Measurements from ENCODE around the gene KCTD21. TPM values are rescaled to one million over a fixed set of nuclear protein-coding genes. Genes with fewer than 3 reads are reported as not detected.

KCTD21 gene
- total RNA-seq, 1 experiment from 2014 or later: 9.7 TPM

DNA sequence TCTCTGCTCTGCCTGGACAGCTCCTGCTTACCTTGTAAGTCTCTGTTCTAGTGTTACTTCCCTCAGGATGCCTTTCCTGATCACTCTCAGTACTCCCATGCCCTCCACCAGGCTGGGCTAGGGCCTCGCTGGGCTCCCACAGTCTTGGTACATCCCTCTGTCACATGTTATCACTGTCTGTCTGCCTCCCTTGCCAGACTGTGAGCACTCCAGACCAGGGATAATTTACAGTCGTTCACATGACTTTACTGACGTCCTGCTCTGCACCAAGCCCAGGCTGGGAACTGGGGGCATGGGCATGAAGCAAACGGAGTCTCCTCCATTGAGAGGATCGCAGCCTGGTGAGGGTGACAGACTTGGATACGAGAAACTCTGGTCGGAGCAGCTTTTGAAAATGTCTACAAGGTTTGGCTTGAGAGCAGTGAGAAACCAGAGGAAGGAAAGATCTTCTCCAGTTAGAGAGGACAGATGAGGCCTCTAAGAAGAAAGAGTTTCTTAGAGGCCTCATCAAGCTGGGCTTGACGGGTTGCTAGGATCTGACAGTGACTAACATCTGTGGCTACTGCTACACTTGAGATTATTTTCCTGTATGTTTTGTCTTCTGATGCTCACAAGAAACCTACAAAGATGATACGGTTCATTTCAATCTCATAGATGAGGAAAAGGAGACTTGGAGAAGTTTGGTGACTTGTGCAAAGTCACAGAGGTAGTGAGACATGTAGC is 12.8 kb upstream of the KCTD21 start:
- ATAC-seq (no peak), DNase-seq (ENCODE audit: low read depth, low spot score) (no peak)
- no peaks in the 10 kb centered on the region for H3K9me3 ChIP-seq (ENCODE audit: control insufficient read depth, insufficient read depth, low read depth, low read length)
- no peaks in the 10 kb centered on the region for H3K4me1 ChIP-seq (ENCODE audit: control insufficient read depth, insufficient read depth, low read length)
- POLR2A ChIA-PET: no interaction called here
- no peak overlapping the region for H3K27ac ChIP-seq (ENCODE audit: low read length)
- H3K36me3 ChIP-seq (ENCODE audit: control insufficient read depth, insufficient read depth, low read length): no peaks in the 10 kb centered on the region
- H3K27me3 ChIP-seq (ENCODE audit: control insufficient read depth, insufficient read depth, low read length): no peaks in the 10 kb centered on the region
- no peak for TF ChIP-seq TCF7L2 (IDR thresholded peaks at IDR 0.05; ENCODE audit: low read depth, low read length)
- TF ChIP-seq SIN3A (IDR thresholded peaks at IDR 0.05; ENCODE audit: borderline replicate concordance, insufficient read depth, low read depth, low read length): no peak
- TF ChIP-seq POLR2AphosphoS5 (IDR thresholded peaks at IDR 0.05; ENCODE audit: low read depth, low read length): no peak
- TF ChIP-seq, protein P1, sequence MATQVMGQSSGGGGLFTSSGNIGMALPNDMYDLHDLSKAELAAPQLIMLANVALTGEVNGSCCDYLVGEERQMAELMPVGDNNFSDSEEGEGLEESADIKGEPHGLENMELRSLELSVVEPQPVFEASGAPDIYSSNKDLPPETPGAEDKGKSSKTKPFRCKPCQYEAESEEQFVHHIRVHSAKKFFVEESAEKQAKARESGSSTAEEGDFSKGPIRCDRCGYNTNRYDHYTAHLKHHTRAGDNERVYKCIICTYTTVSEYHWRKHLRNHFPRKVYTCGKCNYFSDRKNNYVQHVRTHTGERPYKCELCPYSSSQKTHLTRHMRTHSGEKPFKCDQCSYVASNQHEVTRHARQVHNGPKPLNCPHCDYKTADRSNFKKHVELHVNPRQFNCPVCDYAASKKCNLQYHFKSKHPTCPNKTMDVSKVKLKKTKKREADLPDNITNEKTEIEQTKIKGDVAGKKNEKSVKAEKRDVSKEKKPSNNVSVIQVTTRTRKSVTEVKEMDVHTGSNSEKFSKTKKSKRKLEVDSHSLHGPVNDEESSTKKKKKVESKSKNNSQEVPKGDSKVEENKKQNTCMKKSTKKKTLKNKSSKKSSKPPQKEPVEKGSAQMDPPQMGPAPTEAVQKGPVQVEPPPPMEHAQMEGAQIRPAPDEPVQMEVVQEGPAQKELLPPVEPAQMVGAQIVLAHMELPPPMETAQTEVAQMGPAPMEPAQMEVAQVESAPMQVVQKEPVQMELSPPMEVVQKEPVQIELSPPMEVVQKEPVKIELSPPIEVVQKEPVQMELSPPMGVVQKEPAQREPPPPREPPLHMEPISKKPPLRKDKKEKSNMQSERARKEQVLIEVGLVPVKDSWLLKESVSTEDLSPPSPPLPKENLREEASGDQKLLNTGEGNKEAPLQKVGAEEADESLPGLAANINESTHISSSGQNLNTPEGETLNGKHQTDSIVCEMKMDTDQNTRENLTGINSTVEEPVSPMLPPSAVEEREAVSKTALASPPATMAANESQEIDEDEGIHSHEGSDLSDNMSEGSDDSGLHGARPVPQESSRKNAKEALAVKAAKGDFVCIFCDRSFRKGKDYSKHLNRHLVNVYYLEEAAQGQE (IDR thresholded peaks at IDR 0.05; ENCODE audit: insufficient read depth in 1 of 2, low read depth in 2 of 2, low read length in 1 of 2): no peak
- TF ChIP-seq, protein P2, sequence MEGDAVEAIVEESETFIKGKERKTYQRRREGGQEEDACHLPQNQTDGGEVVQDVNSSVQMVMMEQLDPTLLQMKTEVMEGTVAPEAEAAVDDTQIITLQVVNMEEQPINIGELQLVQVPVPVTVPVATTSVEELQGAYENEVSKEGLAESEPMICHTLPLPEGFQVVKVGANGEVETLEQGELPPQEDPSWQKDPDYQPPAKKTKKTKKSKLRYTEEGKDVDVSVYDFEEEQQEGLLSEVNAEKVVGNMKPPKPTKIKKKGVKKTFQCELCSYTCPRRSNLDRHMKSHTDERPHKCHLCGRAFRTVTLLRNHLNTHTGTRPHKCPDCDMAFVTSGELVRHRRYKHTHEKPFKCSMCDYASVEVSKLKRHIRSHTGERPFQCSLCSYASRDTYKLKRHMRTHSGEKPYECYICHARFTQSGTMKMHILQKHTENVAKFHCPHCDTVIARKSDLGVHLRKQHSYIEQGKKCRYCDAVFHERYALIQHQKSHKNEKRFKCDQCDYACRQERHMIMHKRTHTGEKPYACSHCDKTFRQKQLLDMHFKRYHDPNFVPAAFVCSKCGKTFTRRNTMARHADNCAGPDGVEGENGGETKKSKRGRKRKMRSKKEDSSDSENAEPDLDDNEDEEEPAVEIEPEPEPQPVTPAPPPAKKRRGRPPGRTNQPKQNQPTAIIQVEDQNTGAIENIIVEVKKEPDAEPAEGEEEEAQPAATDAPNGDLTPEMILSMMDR (IDR thresholded peaks at IDR 0.05): no peak
- in situ Hi-C loops (cut with HindIII; ENCODE audit: low pct_unique_long_range_greater_than_20kb, low sequenced_read_pairs) (no loop called here), intact Hi-C loops (cut with micrococcal nuclease; ENCODE audit: unreplicated experiment) (no loop called here)
- CTCF ChIA-PET: no interaction called here
- no TSS peak for BruUV-seq (replicated peaks)
- no peak overlapping the region for H3K4me3 ChIP-seq (ENCODE audit: low read depth in 2 of 2, low read length in 2 of 2)

DNA sequence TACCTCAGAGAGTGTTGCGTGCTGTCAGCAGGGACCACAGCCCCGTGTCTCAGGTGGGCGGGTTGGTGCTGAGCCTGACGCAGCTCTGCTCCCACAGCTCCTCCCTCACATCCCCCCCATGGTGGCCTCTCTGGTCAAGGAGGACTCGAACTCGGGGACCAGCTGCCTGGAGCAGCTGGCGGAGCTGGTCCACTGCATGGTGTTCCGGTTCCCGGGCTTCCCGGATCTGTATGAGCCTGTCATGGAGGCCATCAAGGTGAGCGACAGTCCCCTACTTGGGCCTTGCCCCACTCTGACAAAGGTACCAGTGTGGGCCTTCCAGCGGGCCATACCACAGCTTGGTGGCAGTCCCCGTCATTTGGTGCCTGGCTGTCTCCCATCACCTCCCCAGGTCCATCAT is 12.1 kb upstream of the KCTD21 start:
- no peaks in the 10 kb centered on the region for H3K27me3 ChIP-seq (ENCODE audit: control insufficient read depth, insufficient read depth, low read length)
- in situ Hi-C loops (cut with HindIII; ENCODE audit: low pct_unique_long_range_greater_than_20kb, low sequenced_read_pairs) (no loop called here), intact Hi-C loops (cut with micrococcal nuclease; ENCODE audit: unreplicated experiment) (no loop called here)
- H3K36me3 ChIP-seq (ENCODE audit: control insufficient read depth, insufficient read depth, low read length): no peaks in the 10 kb centered on the region
- no peaks in the 10 kb centered on the region for H3K4me1 ChIP-seq (ENCODE audit: control insufficient read depth, insufficient read depth, low read length)
- ATAC-seq: no peak
- no peak overlapping the region for H3K4me3 ChIP-seq (ENCODE audit: low read depth in 2 of 2, low read length in 2 of 2)
- no peaks in the 10 kb centered on the region for H3K9me3 ChIP-seq (ENCODE audit: control insufficient read depth, insufficient read depth, low read depth, low read length)
- TF ChIP-seq, protein P1 (IDR thresholded peaks at IDR 0.05; ENCODE audit: insufficient read depth in 1 of 2, low read depth in 2 of 2, low read length in 1 of 2): no peak
- TF ChIP-seq, protein P2 (IDR thresholded peaks at IDR 0.05): no peak
- TF ChIP-seq SIN3A (IDR thresholded peaks at IDR 0.05; ENCODE audit: borderline replicate concordance, insufficient read depth, low read depth, low read length) (no peak), POLR2AphosphoS5 (IDR thresholded peaks at IDR 0.05; ENCODE audit: low read depth, low read length) (no peak), TCF7L2 (IDR thresholded peaks at IDR 0.05; ENCODE audit: low read depth, low read length) (no peak)
- POLR2A ChIA-PET: no interaction called here
- DNase-seq (ENCODE audit: low read depth, low spot score): no peak
- H3K27ac ChIP-seq (ENCODE audit: low read length): no peak overlapping the region
- BruUV-seq (replicated peaks): no TSS peak
- CTCF ChIA-PET: no interaction called here

All from Panc1 (cell line).